ENCODE results near the gene UNC5C.

The UNC5C gene

DNA sequence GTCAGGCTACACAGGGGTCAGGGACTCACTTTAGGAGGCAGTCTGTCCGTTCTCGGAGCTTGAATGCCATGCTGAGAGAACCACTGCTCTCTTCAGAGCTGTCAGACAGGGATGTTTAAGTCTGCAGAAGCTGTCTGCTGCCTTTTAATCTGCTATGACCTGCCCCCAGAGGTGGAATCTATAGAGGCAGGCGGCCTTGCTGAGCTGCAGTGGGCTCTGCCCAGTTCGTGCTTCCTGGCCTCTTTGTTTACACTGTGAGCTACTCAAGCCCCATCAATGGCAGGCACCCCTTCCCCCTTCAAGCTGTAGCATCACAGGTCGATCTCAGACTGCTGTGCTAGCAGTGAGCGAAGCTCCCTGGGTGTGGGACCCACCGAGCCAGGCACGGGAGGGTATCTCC lies 31.5 kb upstream of the UNC5C start:
- TF ChIP-seq, protein P1, sequence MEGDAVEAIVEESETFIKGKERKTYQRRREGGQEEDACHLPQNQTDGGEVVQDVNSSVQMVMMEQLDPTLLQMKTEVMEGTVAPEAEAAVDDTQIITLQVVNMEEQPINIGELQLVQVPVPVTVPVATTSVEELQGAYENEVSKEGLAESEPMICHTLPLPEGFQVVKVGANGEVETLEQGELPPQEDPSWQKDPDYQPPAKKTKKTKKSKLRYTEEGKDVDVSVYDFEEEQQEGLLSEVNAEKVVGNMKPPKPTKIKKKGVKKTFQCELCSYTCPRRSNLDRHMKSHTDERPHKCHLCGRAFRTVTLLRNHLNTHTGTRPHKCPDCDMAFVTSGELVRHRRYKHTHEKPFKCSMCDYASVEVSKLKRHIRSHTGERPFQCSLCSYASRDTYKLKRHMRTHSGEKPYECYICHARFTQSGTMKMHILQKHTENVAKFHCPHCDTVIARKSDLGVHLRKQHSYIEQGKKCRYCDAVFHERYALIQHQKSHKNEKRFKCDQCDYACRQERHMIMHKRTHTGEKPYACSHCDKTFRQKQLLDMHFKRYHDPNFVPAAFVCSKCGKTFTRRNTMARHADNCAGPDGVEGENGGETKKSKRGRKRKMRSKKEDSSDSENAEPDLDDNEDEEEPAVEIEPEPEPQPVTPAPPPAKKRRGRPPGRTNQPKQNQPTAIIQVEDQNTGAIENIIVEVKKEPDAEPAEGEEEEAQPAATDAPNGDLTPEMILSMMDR (IDR thresholded peaks at IDR 0.05; ENCODE audit: borderline replicate concordance, insufficient read depth, low read depth, low read length), result no peak

GRCh38 chr4:95572304-95572991 lies 23.7 kb upstream of the UNC5C start:
- TF ChIP-seq, protein P1 (IDR thresholded peaks at IDR 0.05; ENCODE audit: borderline replicate concordance, insufficient read depth, low read depth, low read length), result no peak
- H3K4me3 ChIP-seq (ENCODE audit: low read depth, low read length), result no peak overlapping the region

More for the DNA sequence above, 31.5 kb upstream of the UNC5C start:
- no peak overlapping the region for H3K4me3 ChIP-seq (ENCODE audit: low read depth, low read length)

DNA sequence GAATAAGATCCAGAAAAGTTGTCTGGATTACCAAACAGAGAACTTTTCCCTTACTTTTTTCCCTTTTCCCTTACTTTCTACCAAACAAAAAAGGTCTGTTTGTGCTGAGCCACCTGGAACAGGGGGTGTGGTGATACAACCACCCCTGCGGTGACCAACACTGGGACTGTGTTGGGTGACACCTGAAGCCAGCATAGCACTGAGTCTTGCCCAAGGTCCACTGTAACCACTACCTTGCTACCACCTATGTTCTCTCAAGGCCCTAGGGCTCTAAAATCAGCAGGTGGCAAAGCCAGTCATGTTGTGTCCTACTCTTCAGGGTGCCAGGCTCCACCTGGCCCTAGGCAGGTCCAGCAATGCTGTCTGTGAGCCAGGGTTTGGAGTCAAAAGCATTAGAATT lies 22.8 kb upstream of the UNC5C start:
- no peak overlapping the region for H3K4me3 ChIP-seq (ENCODE audit: low read depth, low read length)
- TF ChIP-seq, protein P1 (IDR thresholded peaks at IDR 0.05; ENCODE audit: borderline replicate concordance, insufficient read depth, low read depth, low read length), result no peak

- TF ChIP-seq, protein P1 (IDR thresholded peaks at IDR 0.05; ENCODE audit: borderline replicate concordance, insufficient read depth, low read depth, low read length), result no peak
- no peak overlapping the region for H3K4me3 ChIP-seq (ENCODE audit: low read depth, low read length)
These were observed 15.0 kb upstream of the UNC5C start for GRCh38 chr4:95563638-95564337.

DNA sequence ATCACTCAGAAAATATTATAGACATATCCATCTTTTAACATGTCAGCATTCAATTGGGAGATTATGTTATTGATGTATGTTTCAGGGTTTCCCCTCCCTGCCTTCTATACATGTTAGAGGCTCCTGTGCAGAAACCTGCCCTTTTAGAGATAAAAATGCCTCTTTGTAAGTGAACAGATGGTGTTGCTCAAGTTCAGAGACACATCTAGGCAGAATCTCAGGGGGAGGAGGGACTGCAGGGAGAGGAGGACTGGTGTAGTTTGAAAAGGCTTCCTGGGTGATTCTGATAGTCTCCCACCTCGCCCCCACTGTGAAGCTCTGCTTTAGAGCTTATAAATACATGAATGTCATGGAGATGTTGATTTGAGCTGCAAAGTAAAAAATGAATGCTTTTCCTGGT lies 12.0 kb upstream of the UNC5C start:
- TF ChIP-seq, protein P1 (IDR thresholded peaks at IDR 0.05; ENCODE audit: borderline replicate concordance, insufficient read depth, low read depth, low read length), result no peak

DNA sequence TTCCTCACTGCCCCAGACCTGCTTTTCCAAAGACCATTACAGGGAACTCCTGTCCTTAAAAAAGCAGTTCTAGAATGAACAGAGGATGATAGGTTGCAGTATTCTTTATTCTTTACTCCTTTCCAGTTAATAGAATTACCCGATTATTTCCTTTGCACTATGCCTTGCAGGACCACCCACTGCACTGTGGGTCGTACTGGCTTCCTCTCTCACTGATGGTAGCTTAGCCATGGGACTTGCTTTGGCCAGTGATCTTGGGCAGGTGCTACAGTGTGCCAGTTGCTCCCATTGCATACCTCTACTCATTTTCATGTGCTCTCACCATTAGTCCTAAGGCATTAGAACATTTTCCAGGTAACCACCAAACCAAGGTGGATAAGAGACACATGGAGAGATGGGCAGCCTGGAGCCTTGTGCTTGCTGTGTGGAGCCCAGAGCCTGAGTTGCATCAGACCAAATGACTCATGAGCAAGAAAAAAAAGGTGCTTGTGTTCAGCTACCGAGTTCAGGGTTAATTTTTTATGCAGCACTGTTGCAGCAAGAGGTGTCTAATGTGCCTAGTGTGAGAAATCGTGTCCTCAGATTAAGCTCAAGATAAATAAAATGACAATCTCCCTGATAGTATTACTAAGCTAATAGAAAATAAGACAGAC lies 7.6 kb upstream of the UNC5C start:
- TF ChIP-seq, protein P1 (IDR thresholded peaks at IDR 0.05; ENCODE audit: borderline replicate concordance, insufficient read depth, low read depth, low read length), result no peak
- H3K4me3 ChIP-seq (ENCODE audit: low read depth, low read length), result no peak overlapping the region

More for the DNA sequence above, 12.0 kb upstream of the UNC5C start:
- no peak overlapping the region for H3K4me3 ChIP-seq (ENCODE audit: low read depth, low read length)
